ENCODE results near the gene ASF1A.

Gene ASF1A

GRCh38 chr6:118917546-118918328, 23.8 kb downstream of the ASF1A start:
- DNase-seq = no peak

- DNase-seq = no peak
Observed at GRCh38 chr6:118918329-118918725, 24.4 kb downstream of the ASF1A start.

- DNase-seq = no peak
Observed at GRCh38 chr6:118921084-118921483, 27.1 kb downstream of the ASF1A start.

GRCh38 chr6:118923035-118923434, 29.1 kb downstream of the ASF1A start:
- DNase-seq = no peak

GRCh38 chr6:118930680-118931079, 36.7 kb downstream of the ASF1A start:
- DNase-seq = no peak

GRCh38 chr6:118931436-118931835, 37.5 kb downstream of the ASF1A start:
- DNase-seq = no peak

- DNase-seq = no peak
Observed at GRCh38 chr6:118932421-118932820, 38.5 kb downstream of the ASF1A start.

GRCh38 chr6:118933855-118934460, 40.0 kb downstream of the ASF1A start:
- no peak for DNase-seq

GRCh38 chr6:118934461-118935330, 40.7 kb downstream of the ASF1A start, which contains the start of gene MCM9:
Gene MCM9 (minus strand): TSS chr6:118935159. CDS start chr6:118931723, 3,436 bp downstream.
- DNase-seq = peak; percentile 39

GRCh38 chr6:118935331-118935668, 41.3 kb downstream of the ASF1A start:
- no peak for DNase-seq

GRCh38 chr6:118935978-118936703, 42.2 kb downstream of the ASF1A start:
- DNase-seq = no peak

GRCh38 chr6:118939683-118940082, 45.7 kb downstream of the ASF1A start:
- no peak for DNase-seq

GRCh38 chr6:118940770-118941169, 46.8 kb downstream of the ASF1A start:
- no peak for DNase-seq

- no peak for DNase-seq
Observed at GRCh38 chr6:118945217-118945616, 51.3 kb downstream of the ASF1A start.

- DNase-seq = no peak
Observed at GRCh38 chr6:118952683-118953082, 58.7 kb downstream of the ASF1A start.

GRCh38 chr6:118953391-118953790, 59.4 kb downstream of the ASF1A start:
- no peak for DNase-seq

Measured in NCI-H1417 treated with DMSO at 0.1 percent for 48 hours (cell line).